HL-60 (cell line): ENCODE data around the gene USO1.
"Not testable (repeated sequence)": the region's sequence is repeated elsewhere in the genome, so short reads cannot be mapped to it uniquely, and the experiment has no call there.

ENCODE experiments used
- DNase-seq, 2 experiments: peaks; one replicate each; pipeline ENCODE4 v3.0.0-alpha.2; 2010 to 2020; ENCODE audit warnings: low read depth in 1 of 2, low spot score in 1 of 2
- H3K27ac ChIP-seq: fragments of 250-450 bp; sonication (Bioruptor Pico); replicated peaks from 2 replicates; pipeline ENCODE4 v1.5.1; 2020; ENCODE audit warnings: mild to moderate bottlenecking, moderate library complexity
- H3K27me3 ChIP-seq: fragments of 250-450 bp; sonication (Bioruptor Pico); 2 replicates; pipeline ENCODE4 v1.5.1; 2021; ENCODE audit warnings: mild to moderate bottlenecking, moderate library complexity; ENCODE audit not compliant: insufficient read depth, poor library complexity, severe bottlenecking
- H3K4me3 ChIP-seq: replicated peaks from 2 replicates; pipeline ENCODE4 v1.5.1; 2011; ENCODE audit warnings: mild to moderate bottlenecking, control low read depth, low read length; ENCODE audit not compliant: insufficient read depth
- CTCF ChIP-seq: IDR thresholded peaks from one replicate; pipeline ENCODE4 v1.5.1; 2011; ENCODE audit warnings: low read length, control low read depth, inconsistent platforms; ENCODE audit not compliant: insufficient read depth
- GABPA ChIP-seq: IDR thresholded peaks from 2 replicates; pipeline ENCODE4 v1.6.1; 2012; ENCODE audit warnings: low read depth
- POLR2AphosphoS5 ChIP-seq: IDR thresholded peaks from 2 replicates; pipeline ENCODE4 v1.6.1; 2012; ENCODE audit warnings: low read depth
- REST ChIP-seq: IDR thresholded peaks from 2 replicates; pipeline ENCODE4 v1.6.1; 2012; ENCODE audit warnings: low read depth; ENCODE audit not compliant: insufficient replicate concordance
- SPI1 ChIP-seq: IDR thresholded peaks from 2 replicates; pipeline ENCODE4 v1.6.1; 2012; ENCODE audit warnings: low read depth, mild to moderate bottlenecking, borderline replicate concordance

USO1 gene

GRCh38 chr4:75800972-75801371, 76.6 kb downstream of the USO1 start:
- Histone ChIP-seq H3K4me3 (no peak overlapping the region), H3K27me3 (no peaks in the 10 kb centered on the region), H3K27ac (no peak overlapping the region)
- no peak for TF ChIP-seq SPI1
- TF ChIP-seq REST, result no peak
- TF ChIP-seq CTCF, result no peak
- TF ChIP-seq POLR2AphosphoS5, result no peak
- no peak for TF ChIP-seq GABPA
- DNase-seq, result no peak

GRCh38 chr4:75806035-75806434, 81.7 kb downstream of the USO1 start:
- not testable (repeated sequence) for DNase-seq, H3K27me3 ChIP-seq, H3K4me3 ChIP-seq, H3K27ac ChIP-seq

GRCh38 chr4:75817901-75818300, 93.5 kb downstream of the USO1 start:
- no peaks in the 10 kb centered on the region for H3K27me3 ChIP-seq
- H3K4me3 ChIP-seq, result no peak overlapping the region
- no peak overlapping the region for H3K27ac ChIP-seq
- TF ChIP-seq GABPA, result no peak
- no peak for TF ChIP-seq POLR2AphosphoS5
- no peak for TF ChIP-seq REST
- TF ChIP-seq SPI1, result no peak
- TF ChIP-seq CTCF, result no peak
- no peak for DNase-seq

GRCh38 chr4:75819121-75819520, 94.7 kb downstream of the USO1 start:
- no peak overlapping the region for H3K27ac ChIP-seq
- DNase-seq, result no peak
- H3K4me3 ChIP-seq, result no peak overlapping the region
- H3K27me3 ChIP-seq, result no peaks in the 10 kb centered on the region
- no peak for TF ChIP-seq POLR2AphosphoS5
- TF ChIP-seq SPI1, result no peak
- no peak for TF ChIP-seq GABPA
- TF ChIP-seq CTCF, result no peak
- no peak for TF ChIP-seq REST
